Left ventricle myocardium superior (tissue), 1 donor: ENCODE measurements around the gene MED27. TPM values are rescaled to one million over a fixed set of nuclear protein-coding genes. Genes with fewer than 3 reads are reported as not detected.
"Not testable (repeated sequence)": the region's sequence is repeated elsewhere in the genome, so short reads cannot be mapped to it uniquely, and the experiment has no call there.

Source experiments
- ATAC-seq: fragments of 200-7000 bp; cut with Tn5 transposase; one replicate; pipeline ENCODE4 v1.9.1; 2020; ENCODE audit warnings: mild to moderate bottlenecking, moderate library complexity
- DNase-seq: peaks from one replicate; pipeline ENCODE4 v3.0.0-alpha.2; 2020
- intact Hi-C: fragments of 100-400 bp; cut with micrococcal nuclease; formaldehyde crosslinking; loops from one replicate; pipeline ENCODE4 v1.11.0; 2022
- total RNA-seq: library from RNA; stranded (reverse); fragmentation: NEBNext Ultra II Directional; extraction: Animal tissue kit (Norgen Biotek cat#: 25700); gene quantifications from one replicate; pipeline ENCODE4 v1.2.1, GENCODE V29; 2021
- donor health status: DM: no; HTN: yes; CAD: no; lungs with severe emphysema.

MED27 gene
- total RNA-seq, 1 donor from 2014 or later: 13.5 TPM

GRCh38 chr9:132078699-132079356 lies 839 bp downstream of the MED27 start:
- ATAC-seq: no peak
- intact Hi-C loops: no loop called here
- no peak for DNase-seq

GRCh38 chr9:132077881-132078698 lies 1.6 kb downstream of the MED27 start:
- ATAC-seq (no peak), DNase-seq (peak; percentile 38)
- intact Hi-C loops: no loop called here

DNA sequence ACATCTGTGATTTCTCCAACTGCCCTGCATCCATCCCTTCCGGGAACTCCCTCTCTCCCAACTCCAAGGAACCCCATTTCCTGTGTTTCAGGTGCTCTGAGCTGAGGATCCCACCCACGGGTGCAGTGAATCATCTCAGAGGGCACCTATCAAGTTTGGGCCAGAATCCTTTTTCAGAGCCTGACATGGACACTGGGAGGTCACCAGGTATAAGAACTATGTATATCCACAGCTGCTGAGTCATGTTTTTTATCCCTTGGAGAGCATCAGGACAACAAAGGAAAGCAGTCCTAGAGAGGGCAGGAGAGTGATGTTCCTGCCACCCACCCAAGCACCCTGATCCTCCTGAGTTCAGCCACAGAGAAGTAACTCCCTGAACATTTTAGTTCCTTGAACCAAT lies 3.8 kb downstream of the MED27 start:
- no peak for ATAC-seq
- intact Hi-C loops: no loop called here
- no peak for DNase-seq

DNA sequence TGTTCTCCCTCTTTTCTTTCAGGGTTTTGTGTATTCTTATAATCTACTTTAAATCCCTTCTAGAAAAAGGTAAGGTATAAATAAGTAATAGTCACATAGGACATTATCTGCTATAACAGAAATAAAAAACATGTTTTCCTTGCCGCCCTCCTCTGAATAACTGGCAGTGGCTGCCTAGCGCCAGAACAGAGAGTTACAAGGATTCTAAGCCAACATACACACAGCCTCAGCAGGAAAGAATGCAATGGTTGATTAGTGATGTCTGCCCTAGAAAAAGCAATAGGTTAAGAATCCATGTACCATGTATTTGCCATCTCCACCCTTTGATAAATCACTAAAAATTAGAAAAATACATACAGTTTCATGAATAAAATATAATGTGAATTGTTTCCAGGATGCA lies 4.9 kb downstream of the MED27 start:
- DNase-seq: no peak

DNA sequence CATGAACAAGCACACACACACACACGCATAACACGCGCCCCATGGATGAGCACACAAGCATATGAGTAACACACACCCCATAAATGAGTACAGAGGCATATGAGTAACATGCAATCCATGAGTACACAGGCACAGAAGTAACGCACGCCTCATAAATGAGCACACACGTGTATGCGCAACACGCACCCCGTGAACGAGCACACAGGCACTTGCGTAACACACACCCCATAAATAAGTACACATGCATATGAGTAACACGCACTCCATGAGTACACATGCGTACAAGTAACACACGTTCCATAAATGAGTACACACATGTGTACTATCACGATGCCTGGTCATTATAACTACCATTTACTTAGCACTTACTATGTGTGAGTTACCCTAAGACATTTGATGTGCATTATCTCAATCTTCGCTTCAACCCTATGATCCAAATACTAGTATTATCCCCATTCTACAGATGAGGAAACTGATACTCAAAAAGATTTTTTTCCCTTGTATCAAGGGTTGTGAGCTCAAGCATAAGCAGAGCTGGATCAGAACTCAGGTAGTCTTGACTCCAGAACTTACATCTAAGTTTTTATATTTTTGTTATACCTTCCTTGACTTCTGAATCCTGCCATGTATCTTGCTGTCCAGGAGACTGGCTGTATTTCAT lies 7.7 kb downstream of the MED27 start:
- ATAC-seq (no peak), DNase-seq (no peak)
- intact Hi-C loops: no loop called here

More for the DNA sequence above, 4.9 kb downstream of the MED27 start:
- intact Hi-C loops: no loop called here
- ATAC-seq: no peak

- DNase-seq (no peak), ATAC-seq (peak; percentile 50)
- intact Hi-C loops: no loop called here
These were observed 10.4 kb downstream of the MED27 start for GRCh38 chr9:132069046-132069898.

DNA sequence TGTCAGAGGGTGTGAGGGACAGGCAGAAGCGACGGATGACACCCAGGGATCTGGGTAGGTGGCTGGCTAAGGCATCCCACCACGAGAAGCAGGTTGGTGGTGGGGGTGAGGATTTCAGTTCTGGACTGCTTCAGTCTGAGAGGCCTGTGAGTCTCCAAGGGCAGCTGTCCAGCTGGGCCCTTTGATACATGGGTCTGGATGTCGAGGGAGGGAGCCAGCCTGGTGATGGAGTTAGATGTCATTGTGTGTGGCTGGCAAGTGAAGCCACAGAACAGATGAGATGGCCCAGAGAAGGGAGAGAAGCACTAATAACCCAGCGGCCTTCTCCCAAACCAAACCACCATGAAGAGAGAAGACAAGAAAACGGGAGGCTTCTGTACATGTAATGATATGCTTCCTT lies 11.1 kb downstream of the MED27 start:
- intact Hi-C loops: no loop called here
- ATAC-seq (no peak), DNase-seq (no peak)

GRCh38 chr9:132066511-132066910 lies 13.2 kb downstream of the MED27 start:
- intact Hi-C loops: no loop called here
- no peak for DNase-seq
- no peak for ATAC-seq

GRCh38 chr9:132066057-132066456 lies 13.6 kb downstream of the MED27 start:
- ATAC-seq: peak; percentile 43
- intact Hi-C loops: no loop called here

GRCh38 chr9:132063281-132063680 lies 16.4 kb downstream of the MED27 start:
- no peak for ATAC-seq
- intact Hi-C loops: no loop called here
- DNase-seq: no peak

More at GRCh38 chr9:132066057-132066456, 13.6 kb downstream of the MED27 start:
- no peak for DNase-seq

- intact Hi-C loops: no loop called here
- ATAC-seq (no peak), DNase-seq (no peak)
These were observed 16.9 kb downstream of the MED27 start for GRCh38 chr9:132062806-132063205.

DNA sequence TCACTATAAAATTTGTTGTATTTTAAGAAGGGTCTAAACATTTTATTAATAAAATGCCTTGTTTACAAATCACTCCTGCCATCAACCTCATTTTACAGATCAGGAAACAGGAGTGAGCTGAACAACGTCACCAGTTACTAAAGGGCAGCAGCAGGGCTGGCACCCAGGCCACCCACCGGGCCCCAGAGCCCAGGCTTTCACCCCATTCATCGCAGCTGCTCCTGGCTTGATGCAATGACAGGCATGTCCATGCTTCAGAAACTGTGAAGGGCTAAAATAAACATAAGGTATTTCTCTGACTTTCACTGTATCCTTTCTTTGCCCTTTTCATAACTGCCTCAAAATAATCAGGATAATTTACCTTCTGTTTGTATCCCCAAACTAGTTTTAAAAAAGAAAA lies 18.1 kb downstream of the MED27 start:
- ATAC-seq: no peak
- no peak for DNase-seq
- intact Hi-C loops: no loop called here

DNA sequence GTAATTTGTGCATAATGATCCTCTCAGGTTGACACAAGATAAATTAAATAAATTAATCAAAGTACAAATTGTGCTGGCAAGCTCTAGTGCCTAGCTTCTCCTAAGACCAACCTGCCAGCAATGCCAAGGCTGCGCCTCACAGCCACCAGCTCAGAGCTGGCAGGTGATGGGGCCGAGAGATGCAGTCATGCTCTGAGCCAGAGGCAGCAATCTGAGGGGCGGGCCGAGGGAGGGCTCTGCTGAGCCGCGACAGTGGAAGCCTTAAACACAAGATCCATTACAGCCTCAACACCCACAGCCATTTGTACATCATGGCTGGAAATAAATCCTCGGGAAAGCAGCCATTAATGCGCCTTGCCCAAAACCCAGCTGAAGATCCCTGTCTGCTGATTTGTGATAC lies 20.3 kb downstream of the MED27 start:
- DNase-seq (peak; percentile 64), ATAC-seq (peak; percentile 87)
- intact Hi-C loops: no loop called here

- DNase-seq, ATAC-seq, intact Hi-C loops: not testable (repeated sequence)
These were observed 21.4 kb downstream of the MED27 start for GRCh38 chr9:132058226-132058625.

- intact Hi-C loops: no loop called here
- ATAC-seq: no peak
- DNase-seq: no peak
These were observed 22.7 kb downstream of the MED27 start for GRCh38 chr9:132056717-132057560.

- no peak for DNase-seq
- intact Hi-C loops: no loop called here
- no peak for ATAC-seq
These were observed 23.9 kb downstream of the MED27 start for GRCh38 chr9:132055756-132056155.

- ATAC-seq (no peak), DNase-seq (no peak)
- intact Hi-C loops: no loop called here
These were observed 25.6 kb downstream of the MED27 start for GRCh38 chr9:132054024-132054423.

DNA sequence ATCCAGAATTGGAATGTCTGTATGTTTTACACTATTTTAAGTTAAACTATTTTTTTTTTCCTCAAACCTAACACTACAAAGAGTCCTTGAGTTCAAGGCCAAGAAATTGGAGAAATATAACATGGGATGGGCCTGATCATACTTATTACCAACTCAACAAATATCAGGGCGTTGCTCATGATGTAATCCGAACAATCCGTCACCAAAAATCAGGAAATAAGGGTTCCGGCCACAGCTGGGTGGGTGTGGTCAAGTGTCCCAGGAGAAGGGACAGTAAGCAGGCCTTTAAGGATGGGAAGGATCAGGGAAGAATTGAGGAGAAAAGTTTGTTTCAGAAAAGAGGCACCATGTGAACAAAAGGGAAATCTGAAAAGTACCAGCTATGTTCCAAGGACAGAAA lies 29.8 kb downstream of the MED27 start:
- intact Hi-C loops: no loop called here
- DNase-seq: peak; percentile 51
- peak; percentile 72 for ATAC-seq
